ENCODE results near the gene PCDHGC5.

The PCDHGC5 gene

DNA sequence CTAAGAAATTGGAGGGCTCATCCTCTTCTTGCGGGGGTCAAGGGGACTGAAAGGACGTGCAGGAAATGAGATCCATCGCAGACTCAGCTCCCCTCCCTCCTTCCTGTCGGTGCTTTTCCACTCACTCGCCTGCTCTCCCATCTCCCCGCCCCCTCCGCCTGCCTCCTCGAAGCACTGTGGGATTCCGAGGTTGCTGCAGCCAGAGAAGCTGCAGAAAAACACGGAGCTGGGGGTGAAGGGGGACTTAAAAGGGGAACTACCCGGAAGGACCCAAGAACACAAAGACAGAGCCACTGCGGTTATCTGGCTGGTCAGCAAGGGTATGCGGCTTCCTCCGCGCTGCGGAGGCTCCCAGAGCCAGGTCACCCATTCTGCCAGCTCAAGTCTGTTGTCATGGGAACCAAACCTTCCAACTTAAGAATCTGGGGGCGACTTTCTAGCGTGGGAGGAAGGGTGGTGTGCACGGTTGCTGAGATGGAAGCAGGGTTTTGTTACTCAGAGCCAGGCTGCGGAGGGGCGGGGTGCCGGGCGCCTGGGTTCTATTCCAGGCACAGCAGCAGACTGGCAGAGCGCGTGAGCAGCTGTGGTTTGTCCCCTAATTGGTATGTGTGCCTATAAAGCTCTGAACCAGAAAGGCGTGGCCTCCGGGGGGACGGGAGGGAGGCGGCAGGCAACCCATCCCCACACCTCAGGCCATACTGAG lies 24.9 kb downstream of the PCDHGC5 start:
- no peak for DNase-seq

DNA sequence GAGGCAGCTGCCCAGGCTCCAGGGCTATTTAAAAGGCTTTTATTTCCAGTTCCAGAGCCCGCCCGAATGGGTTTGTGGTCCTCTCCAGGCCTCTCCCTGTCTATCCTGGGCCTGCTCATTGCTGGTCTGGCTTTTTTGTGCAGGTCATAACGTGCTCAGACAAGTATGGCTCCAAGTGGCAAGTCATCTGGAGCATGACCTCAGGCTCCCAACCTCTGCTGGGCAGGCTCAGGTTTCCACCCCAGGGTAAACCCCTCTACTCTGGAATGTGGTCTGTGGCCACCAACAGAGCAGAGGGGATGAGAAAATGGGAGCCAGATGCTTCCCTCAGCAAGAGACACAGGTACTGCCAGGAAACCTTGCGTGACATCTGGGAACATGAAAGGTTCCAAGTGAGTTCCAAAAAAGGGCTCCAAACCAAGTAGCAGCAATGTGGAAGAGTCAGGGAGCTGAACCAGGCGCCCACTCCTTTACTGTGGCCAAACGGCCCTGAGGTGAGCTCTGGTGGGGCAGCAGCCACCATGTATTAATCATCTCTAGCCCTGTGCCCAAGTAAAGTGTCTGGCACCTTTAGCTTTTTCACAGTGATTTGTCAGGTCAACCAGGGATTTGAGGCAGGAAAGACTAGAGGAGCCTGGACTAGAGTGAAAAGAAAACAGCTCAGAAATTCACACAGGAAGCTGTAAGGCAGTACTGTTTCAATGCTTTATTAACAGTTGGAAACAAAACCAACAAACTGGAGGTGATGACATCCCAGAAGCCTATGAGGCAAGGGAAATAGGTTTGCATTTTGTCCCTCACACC lies 25.7 kb downstream of the PCDHGC5 start:
- no peak for DNase-seq

DNA sequence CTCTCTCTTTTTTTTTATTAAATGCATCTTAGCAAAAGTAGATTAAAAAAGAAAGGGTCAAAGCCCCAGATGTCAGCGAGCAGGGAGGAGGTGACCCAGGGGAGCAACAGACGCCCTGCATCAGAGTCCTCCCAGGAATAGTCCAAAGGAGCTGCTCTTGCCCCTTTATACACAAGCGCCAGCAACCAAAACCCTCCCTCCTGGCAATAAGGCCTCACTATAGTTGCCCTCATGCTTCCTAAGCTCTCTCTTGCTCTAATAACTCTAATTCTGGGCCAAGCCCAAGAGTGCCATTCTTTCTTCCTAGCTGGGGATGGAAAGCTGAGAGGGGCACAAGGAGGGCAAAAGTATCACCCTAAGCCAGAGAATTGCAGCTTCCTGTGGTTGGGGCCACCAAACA lies 26.3 kb downstream of the PCDHGC5 start:
- DNase-seq, result no peak

DNA sequence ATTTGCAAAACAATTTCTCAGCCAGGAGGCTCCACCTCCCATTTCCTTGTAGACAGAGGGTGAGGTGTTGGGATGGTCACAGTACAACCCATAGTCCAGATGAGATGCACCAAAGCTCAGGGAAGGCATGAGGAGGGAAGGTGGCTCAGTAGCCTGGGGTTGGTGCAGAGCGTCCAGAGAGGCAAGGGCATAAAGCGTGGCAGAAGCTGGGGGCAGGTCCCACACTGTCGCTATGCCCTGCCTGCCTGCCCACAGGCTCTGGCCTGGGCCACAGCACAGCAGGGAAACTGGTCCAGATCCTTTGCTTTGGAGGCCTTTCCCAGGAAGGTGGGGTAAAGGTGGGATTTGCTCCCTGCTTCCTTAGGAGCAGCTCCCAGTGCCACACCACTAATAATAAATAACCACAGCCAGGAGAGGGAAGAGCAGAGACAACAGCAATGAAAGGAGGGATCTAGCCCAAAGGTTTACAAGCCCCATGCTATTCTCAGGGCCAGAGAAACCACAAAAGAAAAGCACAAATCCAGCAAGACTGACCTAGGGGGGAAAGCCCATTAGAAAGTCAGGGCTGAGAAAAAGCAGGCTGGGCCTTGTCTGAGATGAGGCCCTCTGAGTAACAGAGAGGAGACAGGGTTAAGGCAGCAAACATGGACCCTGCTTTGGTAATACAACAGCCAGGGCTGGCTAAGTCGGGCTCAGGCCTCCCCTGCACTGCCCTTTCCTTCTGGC lies 27.2 kb downstream of the PCDHGC5 start:
- no peak for DNase-seq

DNA sequence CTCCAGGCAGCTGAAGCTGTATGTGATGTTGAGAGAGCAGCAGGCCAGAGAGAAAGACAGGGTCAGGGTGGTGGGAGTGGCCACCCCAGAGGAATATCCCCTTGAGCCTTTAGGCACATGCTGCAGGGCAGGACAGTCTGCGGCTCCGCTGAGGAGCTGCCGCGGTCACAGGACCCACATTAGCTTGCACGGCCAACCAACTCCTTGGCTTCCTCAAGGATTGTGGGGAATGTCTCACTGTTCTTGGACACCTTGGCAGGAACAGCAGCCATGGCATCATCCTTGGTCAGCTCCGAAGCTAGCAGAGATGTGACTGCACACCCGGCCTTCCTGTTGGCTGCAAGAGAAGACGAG lies 27.8 kb downstream of the PCDHGC5 start:
- DNase-seq, result no peak

DNA sequence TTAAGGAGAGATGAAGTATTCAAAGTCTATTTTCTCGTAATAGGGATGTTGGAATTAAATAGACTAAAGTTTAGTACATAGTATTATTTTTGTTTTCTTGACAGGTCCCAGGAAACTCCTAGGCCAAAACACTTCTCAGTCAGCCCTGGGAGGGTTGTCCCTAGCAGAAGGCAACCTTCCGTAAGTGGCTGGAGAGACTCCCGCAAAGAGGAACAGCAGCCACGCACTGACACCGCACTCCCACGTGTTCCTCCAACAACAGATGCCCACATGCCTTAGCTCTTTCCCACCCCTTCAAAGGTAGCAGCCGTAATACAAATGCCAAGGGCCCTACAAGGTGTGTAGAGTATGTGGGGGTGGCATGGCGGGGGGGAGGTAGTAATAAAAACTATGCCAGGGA lies 28.4 kb downstream of the PCDHGC5 start:
- DNase-seq, result no peak

DNA sequence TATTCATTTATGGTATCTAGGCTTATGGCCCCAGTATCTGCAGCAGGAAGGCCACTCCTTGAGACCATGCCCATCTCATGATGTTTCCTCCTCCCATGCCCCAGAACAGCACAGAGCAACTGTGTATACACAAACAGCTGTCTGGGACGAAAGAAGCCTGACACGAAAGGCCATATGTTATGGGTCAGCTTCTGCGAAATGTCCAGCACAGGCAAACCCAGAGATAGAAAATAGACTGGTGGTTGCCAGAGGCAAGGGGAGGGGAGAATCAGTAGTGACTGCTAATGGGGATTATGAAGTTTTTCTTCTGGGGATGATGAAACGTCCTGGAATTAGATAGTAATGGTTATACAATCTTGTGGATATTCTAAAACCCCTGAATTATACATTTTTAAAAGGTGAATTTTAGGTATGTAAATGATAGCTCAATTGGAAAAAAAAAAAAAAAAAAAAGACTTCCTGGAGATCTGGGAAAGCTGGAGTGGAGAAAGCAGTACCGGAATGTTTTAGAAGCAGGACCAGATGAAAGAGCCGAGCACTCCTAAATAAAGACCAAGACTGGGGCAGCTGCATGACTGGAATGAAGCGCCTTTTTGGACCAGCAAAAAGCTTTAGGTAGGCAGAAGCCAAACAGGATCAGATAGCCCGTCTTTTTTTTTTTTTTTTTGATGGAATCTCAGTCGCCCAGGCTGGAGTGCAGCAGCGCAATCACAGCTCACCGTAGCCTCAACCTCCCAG lies 29.2 kb downstream of the PCDHGC5 start:
- no peak for DNase-seq

DNA sequence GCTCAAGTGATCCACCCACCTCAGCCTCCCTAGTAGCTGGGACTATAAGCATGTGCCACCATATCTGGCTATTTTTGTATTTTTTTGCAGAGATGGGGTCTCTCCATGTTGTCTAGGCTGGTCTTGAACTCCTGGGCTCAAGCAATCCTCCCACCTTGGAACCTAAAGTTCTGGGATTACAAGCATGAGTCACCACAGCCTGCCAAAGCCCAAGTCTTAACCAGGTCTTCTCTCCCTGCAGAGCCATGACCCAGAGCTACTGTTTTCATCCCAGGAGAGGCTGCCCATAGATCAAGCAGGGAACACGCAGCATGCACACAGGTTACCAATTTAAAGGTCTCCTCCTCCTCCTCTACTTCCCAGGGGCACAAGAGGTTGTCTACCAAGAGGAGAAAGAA lies 29.7 kb downstream of the PCDHGC5 start:
- no peak for DNase-seq

DNA sequence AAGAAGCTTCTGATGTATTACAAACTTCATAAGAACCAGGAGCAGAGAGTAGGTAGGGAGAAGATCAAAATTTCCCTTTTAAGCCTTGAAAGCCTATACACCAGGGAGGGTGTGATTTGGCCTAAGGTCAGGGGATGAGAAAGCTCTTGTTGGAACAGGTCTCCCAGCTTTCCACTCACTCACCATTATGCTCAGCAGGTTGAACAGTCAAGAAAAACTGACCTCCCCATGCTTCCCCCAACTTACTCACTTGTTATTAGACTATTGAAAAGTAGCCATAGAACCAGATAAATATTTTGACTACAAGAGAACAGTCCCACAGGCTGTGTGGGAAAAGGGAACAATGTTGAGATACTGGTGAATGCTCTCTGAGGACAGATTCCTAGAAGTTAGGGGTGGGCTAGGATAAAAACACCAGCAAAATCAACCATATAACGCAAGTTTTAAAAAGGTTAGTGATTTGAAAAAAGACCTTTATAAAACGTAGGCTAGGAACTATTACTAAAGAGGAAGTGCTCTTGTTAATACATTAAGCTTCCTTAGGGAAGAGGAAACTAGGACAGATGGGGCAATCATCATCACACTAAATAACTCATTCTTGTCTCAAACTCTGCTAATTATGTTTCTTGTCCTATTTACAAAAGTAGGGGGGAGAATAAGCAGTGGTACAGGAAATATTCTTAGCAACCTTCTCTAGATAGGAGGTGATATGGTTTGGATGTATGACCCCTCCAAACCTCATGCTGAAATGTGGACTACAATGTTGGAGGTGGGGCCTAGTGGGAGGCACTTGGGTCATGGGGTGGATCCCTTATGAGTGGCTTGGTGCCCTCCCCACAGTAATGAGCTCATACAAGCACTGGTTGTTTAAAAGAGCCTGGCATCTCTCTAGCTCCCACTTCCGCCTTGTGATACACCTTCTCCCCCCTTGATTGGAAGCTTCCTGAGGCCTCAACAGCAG lies 31.0 kb downstream of the PCDHGC5 start:
- no peak for DNase-seq

DNA sequence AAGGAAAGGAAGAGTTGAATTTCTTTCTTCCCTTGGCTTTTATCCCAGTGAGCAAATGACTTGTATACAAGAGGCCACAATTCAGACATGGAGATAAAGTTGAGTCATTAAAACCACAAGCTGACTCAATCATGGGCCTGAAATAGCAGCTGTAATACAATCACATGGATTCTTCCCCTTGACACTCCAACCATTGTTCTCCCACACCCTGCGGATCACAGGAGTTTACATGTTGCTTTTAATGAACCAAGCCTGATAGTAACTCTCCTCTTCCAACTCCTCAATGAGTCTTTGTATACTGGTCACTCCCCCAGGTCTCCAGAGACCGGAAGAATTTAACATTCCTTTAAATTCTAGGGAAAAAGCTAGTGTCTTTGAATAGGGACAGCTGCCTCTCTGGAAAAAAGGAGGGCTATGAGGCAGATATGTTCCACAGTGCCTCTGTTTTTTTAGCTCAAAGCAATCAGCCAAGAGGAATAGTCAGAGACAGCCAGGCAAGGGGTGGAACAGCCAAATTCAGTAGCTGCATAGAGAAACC lies 32.4 kb downstream of the PCDHGC5 start:
- DNase-seq, result no peak

DNA sequence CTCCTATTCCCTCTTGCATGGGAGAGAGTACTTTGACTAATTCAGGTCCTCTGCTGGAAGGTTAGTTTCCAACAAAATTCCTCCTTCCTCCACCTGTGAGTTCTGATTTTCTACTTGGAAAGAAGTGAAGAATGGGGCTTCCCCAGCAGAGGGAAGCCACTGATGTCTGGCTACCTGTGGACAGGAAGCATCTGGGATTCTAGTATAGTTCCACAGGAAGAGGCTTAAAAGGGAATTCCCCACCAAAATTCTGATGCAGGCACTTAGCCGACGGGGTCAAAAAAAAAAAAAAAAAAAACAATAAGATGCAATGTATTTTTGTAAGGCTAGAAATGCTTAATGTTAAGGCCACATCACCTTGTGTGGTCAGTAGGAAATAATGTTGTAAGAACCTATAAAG lies 33.4 kb downstream of the PCDHGC5 start:
- no peak for DNase-seq

DNA sequence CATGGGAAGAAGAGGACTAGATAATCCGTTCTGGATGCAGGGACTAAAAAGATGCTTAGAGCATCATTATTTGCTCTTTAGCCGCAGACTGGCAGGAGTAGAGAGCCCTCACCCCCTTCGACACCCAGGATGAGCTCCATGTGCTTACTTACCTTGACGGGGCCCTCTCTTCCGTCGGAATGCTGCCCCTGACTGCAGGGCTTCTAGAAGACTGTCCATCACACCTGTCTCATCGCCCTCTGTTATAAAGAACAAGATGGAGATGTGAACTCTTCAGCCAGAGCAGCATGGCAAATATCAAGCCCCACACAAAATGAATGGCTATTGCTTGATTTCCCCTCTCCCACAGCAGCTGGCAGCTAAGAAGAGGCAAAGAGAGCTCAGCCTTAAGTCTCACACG lies 35.1 kb downstream of the PCDHGC5 start:
- no peak for DNase-seq

DNA sequence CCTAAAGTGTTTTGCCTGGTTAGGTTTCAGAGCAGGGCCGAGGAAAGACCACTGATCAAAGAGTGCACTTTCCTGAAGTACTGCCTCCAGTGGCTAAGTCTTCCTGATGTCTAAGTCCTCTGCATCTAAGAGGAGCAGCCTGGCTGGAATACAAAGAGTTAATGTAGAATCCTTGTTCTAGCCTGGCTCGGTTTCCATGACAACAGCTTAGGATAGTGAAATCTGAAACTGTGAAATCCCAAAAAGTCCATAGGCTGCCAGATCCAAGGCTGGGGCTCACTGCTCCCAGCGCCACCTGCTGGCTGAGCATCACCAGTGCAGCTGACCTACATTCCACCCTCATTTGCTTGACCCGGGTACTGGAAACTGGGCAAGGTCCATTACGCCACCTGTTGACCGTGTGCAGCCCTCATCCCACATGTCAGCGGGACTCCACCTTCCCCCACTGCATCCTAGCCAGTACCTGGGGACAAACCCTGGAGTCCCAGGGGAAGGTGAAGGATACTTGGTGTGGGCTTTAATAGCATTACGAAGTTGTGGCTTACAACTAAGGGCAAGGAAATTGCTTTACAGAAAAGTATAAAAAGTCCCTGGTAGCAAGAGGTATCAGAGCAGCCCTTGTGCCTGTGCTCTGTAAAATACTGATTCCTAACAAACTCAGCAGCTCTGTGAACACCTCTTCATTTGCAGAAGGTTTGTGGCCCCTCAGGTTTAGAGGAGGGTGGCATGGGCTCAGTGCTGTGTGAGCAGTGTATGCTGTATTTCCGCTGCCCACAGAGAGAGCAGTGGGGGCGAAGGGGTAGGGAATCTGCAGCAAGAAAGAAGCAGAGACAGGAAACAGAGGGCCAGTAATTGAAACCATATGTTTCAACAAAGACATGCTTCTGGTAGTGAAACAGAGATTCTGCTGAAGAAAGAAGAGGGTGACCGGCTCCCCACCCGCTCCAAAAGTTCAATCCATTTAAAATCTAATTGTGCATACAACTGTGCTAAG lies 36.0 kb downstream of the PCDHGC5 start:
- DNase-seq, result peak; percentile 38 to 52

DNA sequence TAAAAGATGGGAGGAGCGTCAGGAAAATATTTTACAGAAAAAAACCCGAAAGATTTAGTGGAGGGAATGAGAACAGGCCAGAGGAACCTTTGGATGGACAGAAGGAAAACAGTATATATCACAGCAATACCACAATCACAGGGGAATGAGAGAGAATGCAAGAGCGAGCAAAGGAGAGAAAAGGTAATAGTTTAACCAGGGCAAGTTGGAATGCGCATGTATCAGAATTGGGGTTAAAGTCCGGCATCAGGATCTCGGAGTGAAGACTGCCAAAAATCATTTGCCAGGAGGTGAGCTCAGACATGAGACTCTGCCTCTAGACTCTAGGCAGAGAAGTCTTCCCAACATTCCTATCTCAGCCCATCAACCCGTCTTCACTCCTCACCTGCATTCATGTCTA lies 36.8 kb downstream of the PCDHGC5 start:
- DNase-seq, result no peak

DNA sequence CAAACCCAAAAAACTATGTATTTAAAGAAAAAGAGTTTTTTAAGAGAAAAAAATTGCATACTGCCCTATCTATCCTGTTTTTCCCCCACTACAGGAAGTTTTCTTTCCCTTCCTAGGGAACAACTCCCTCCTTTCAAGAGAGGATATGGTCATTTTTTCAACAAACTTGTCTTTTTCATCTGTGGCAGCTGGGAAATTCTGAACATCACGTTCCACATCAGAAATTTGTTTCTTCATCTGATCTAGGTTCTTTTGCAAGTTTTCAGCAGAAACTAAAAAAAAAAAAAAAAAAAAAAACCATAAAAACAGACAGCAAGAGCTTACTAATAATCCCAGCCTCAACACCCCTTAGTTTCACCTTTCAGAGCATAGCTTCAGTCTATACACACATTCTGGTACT lies 38.5 kb downstream of the PCDHGC5 start:
- no peak for DNase-seq

DNA sequence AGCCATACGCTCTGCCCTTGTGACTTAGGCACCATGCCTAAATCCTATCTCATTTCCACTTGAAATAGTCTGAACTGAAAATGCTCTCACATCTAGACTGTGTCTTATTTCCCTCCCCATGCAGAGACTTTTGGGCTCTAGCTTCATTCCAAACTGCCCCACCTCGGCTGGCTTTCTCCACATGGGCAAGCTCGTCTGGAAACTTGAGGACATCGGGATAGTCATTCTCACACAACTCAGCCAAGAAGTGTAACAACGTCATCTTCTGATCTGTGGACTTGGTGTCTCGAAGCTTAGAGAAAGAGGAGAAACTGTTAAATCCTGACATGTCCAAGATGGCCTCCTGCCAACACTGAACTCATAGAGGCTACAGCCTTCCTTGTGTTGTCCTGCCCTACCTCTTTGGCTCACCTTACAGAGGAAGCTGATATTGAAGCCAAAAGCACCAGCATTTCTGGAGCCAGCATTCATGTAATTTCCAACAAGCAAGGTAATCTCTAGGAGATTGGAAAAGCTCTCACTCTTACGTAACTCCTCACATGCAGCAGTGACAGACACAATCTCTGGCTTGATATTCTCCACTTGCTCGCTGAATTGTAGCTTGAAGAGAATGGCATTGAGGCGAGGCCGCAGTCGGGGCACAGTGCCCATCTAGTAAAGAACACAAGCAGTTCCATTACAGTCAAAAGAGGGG lies 39.6 kb downstream of the PCDHGC5 start:
- no peak for DNase-seq

DNA sequence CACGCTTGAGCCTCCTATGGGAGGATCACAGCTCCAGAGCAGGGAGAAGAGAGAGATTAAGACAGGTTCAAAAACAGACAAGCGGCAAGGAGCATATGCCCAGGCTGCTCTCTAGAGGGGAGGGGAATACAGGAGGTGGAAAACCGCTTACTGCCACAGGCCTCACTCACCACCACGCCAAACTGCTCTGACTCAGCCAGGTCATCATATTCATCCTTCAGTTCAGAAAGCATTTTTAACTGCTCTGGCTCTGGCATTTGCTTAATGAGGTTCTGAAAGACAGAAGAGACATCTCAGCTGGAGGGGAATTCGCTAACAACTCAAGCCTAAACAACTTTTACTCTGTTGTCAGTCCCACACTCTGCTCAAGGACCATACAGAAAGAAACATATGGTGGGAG lies 40.1 kb downstream of the PCDHGC5 start:
- DNase-seq, result no peak

DNA sequence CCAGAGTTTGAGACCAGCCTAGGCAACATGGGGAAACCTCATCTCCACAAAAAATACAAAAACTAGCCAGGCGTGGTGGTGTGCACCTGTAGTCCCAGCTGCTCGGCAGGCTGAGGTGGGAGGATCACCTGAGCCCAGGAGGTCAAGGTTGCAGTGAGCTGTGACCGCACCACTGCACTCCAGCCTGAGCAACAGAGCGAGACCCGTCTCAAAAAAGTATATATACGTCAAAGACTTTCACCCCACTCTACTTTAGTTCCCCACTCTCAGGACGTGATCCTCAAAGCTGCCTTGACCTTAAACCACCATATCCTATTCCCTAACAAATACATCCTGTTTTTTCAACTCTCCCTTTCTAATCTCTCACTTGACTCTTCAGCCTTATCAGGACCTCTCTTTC lies 41.0 kb downstream of the PCDHGC5 start:
- no peak for DNase-seq

DNA sequence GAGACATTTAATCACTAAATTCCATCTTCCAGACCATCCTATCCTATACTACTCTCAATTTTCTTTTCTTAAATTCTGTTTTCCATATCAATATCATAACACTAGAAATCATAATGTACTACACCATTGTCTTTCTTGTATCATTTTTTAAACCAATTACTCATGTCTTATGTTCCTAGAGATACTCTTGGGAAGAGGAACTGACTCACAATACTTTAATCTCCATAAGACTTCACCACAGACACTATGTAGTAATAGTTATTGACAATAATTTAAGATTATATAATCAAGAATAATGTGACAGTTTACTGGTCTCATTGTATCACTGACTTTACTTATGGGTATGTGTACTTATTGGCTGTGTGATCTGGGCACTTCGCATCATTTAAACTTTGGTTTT lies 43.8 kb downstream of the PCDHGC5 start:
- no peak for DNase-seq

DNA sequence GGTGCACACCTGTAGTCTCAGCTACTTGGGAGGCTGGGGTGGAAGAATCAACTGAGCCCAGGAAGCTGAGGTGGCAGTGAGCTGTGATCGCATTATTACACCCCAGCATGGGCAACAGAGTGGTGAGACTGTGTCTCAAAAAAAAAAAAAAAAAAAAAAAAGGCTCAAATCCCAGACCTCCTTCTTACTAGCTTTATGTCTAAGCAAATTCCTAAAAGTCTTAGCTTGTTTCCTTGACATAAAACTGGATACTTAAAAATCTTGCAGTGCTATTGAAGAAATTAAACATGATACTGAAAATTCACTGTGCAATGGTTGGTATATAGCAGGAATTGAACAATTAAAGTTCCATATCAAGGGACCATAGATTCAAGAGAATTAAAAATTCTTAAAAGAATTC lies 45.0 kb downstream of the PCDHGC5 start:
- DNase-seq, result no peak

Data from NCI-H1930 (cell line).